ENCODE measurements around the gene NPIPA8.
"Not testable (repeated sequence)": the region's sequence is repeated elsewhere in the genome, so short reads cannot be mapped to it uniquely, and the experiment has no call there.

NPIPA8 gene

GRCh38 chr16:18270171-18270570 lies 66.4 kb downstream of the NPIPA8 start:
- not testable (repeated sequence) for DNase-seq

Measured in NCI-H1092 treated with DMSO at 0.1 percent for 48 hours (cell line).